ENCODE measurements around the gene SHC4. TPM values are rescaled to one million over a fixed set of nuclear protein-coding genes. Genes with fewer than 3 reads are reported as not detected.
A peak's percentile ranks its signal among the peaks of the same experiment; 100 is the strongest.

SHC4 gene
- total RNA-seq, 6 experiments from 2014 or later, result 2.1 to 4.2 (median 3.5) TPM

- DNase-seq, result peak; percentile 31
- no peaks in the 10 kb centered on the region for H3K9me3 Mint-ChIP-seq
- no peaks in the 10 kb centered on the region; the same call in 1 of the 2 replicates for H3K27me3 Mint-ChIP-seq (ENCODE audit: insufficient read depth)
- peak overlapping the region; percentile 18 for H3K27ac Mint-ChIP-seq
- H3K4me3 Mint-ChIP-seq, result no peak overlapping the region
- H3K4me1 Mint-ChIP-seq (ENCODE audit: low read depth), result peaks cover 26% of the 10 kb centered on the region
- peaks cover 10% of the 10 kb centered on the region for H3K36me3 Mint-ChIP-seq (ENCODE audit: low read depth)
- TF ChIP-seq, protein P1, sequence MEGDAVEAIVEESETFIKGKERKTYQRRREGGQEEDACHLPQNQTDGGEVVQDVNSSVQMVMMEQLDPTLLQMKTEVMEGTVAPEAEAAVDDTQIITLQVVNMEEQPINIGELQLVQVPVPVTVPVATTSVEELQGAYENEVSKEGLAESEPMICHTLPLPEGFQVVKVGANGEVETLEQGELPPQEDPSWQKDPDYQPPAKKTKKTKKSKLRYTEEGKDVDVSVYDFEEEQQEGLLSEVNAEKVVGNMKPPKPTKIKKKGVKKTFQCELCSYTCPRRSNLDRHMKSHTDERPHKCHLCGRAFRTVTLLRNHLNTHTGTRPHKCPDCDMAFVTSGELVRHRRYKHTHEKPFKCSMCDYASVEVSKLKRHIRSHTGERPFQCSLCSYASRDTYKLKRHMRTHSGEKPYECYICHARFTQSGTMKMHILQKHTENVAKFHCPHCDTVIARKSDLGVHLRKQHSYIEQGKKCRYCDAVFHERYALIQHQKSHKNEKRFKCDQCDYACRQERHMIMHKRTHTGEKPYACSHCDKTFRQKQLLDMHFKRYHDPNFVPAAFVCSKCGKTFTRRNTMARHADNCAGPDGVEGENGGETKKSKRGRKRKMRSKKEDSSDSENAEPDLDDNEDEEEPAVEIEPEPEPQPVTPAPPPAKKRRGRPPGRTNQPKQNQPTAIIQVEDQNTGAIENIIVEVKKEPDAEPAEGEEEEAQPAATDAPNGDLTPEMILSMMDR (IDR thresholded peaks at IDR 0.05), result no peak
Measured at GRCh38 chr15:48984811-48985352, 21.2 kb upstream of the SHC4 start.

DNA sequence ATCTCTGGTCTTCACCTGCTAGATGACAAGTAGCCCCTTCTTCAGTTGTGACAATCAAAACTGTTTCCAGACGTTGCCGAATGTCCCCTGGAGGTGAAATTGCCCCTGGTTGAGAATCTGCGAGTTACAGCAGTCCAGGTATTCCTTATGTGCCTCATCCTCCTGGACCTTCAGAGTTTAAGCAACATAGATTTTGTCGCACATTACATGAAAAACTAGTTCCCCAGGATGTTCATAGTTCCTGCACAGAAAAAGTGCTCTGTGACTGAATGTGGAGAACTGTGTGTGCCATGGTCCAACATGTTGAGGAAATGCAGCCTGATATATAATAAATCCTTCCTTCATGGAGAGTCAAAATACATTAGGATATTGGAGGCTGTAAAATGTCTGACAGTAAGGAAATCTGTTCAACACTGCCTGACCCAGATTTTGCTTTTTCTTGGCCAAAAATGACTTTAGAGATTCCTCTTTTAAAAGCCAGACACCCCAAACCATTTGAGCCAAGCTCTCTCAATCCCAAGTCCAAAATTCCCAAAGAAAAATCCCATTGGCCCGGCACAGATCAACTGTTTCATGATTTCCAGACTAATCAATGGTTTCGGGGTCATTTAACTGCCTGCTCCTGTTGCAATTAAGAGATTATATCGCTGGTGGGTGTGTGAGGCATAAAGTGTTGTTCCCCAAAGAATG is 20.4 kb upstream of the SHC4 start:
- H3K27ac Mint-ChIP-seq, result no peak overlapping the region
- H3K27me3 Mint-ChIP-seq (ENCODE audit: insufficient read depth), result no peaks in the 10 kb centered on the region; the same call in 1 of the 2 replicates
- H3K36me3 Mint-ChIP-seq (ENCODE audit: low read depth), result peaks cover 9% of the 10 kb centered on the region

GRCh38 chr15:48983300-48983699 is 19.6 kb upstream of the SHC4 start:
- Mint-ChIP-seq H3K27me3 (ENCODE audit: insufficient read depth) (no peaks in the 10 kb centered on the region; the same call in 1 of the 2 replicates), H3K9me3 (no peaks in the 10 kb centered on the region), H3K27ac (no peak overlapping the region), H3K4me3 (no peak overlapping the region), H3K4me1 (ENCODE audit: low read depth) (peaks cover 16% of the 10 kb centered on the region), H3K36me3 (ENCODE audit: low read depth) (peaks cover 4% of the 10 kb centered on the region)
- no peak for DNase-seq
- TF ChIP-seq, protein P1 (IDR thresholded peaks at IDR 0.05), result no peak

More for the DNA sequence above, 20.4 kb upstream of the SHC4 start:
- no peak for DNase-seq
- H3K4me3 Mint-ChIP-seq, result no peak overlapping the region
- no peaks in the 10 kb centered on the region for H3K9me3 Mint-ChIP-seq
- H3K4me1 Mint-ChIP-seq (ENCODE audit: low read depth), result peaks cover 19% of the 10 kb centered on the region
- TF ChIP-seq, protein P1 (IDR thresholded peaks at IDR 0.05), result no peak

- TF ChIP-seq, protein P1 (IDR thresholded peaks at IDR 0.05), result no peak
- no peaks in the 10 kb centered on the region; the same call in 1 of the 2 replicates for H3K27me3 Mint-ChIP-seq (ENCODE audit: insufficient read depth)
- H3K4me1 Mint-ChIP-seq (ENCODE audit: low read depth), result peaks cover 16% of the 10 kb centered on the region
- H3K36me3 Mint-ChIP-seq (ENCODE audit: low read depth), result no peaks in the 10 kb centered on the region
- H3K9me3 Mint-ChIP-seq, result no peaks in the 10 kb centered on the region
- DNase-seq, result no peak
- no peak overlapping the region for H3K4me3 Mint-ChIP-seq
- no peak overlapping the region for H3K27ac Mint-ChIP-seq
Measured at GRCh38 chr15:48981941-48982340, 18.2 kb upstream of the SHC4 start.

GRCh38 chr15:48978638-48979037 is 14.9 kb upstream of the SHC4 start:
- H3K36me3 Mint-ChIP-seq (ENCODE audit: low read depth), result no peaks in the 10 kb centered on the region
- H3K9me3 Mint-ChIP-seq, result no peaks in the 10 kb centered on the region
- H3K27ac Mint-ChIP-seq, result no peak overlapping the region
- no peak overlapping the region for H3K4me3 Mint-ChIP-seq
- DNase-seq, result no peak
- H3K4me1 Mint-ChIP-seq (ENCODE audit: low read depth), result peaks cover 11% of the 10 kb centered on the region
- H3K27me3 Mint-ChIP-seq (ENCODE audit: insufficient read depth), result no peaks in the 10 kb centered on the region; the same call in 1 of the 2 replicates
- TF ChIP-seq, protein P1 (IDR thresholded peaks at IDR 0.05), result no peak

Measured in HFFc6 (cell line).